GM19455 (cell line): ENCODE data around the gene C8G.

Source experiments
- ATAC-seq: cut with Tn5 transposase; IDR thresholded peaks from one replicate; pipeline ENCODE4 v1.9.1; 2021; ENCODE audit not compliant: unreplicated experiment

C8G gene

GRCh38 chr9:136920069-136920468 lies 25.0 kb upstream of the C8G start:
- ATAC-seq = no peak

- no peak for ATAC-seq
Observed at GRCh38 chr9:136920734-136921231, 24.3 kb upstream of the C8G start.

GRCh38 chr9:136921307-136921706 lies 23.7 kb upstream of the C8G start:
- no peak for ATAC-seq

- ATAC-seq = no peak
Observed at GRCh38 chr9:136921718-136922117, 23.3 kb upstream of the C8G start.

GRCh38 chr9:136922540-136922939 lies 22.5 kb upstream of the C8G start:
- ATAC-seq = no peak

GRCh38 chr9:136923881-136924280 lies 21.2 kb upstream of the C8G start:
- no peak for ATAC-seq

GRCh38 chr9:136925414-136926153 lies 19.5 kb upstream of the C8G start:
- ATAC-seq = no peak

GRCh38 chr9:136926154-136926704 lies 18.8 kb upstream of the C8G start:
- ATAC-seq = no peak

GRCh38 chr9:136926749-136927148 lies 18.3 kb upstream of the C8G start:
- ATAC-seq = no peak

GRCh38 chr9:136927343-136928271 lies 17.4 kb upstream of the C8G start:
- no peak for ATAC-seq

GRCh38 chr9:136928591-136928990 lies 16.5 kb upstream of the C8G start:
- ATAC-seq = no peak

- ATAC-seq = no peak
Observed at GRCh38 chr9:136930014-136930413, 15.0 kb upstream of the C8G start.

- no peak for ATAC-seq
Observed at GRCh38 chr9:136931611-136932130, 13.4 kb upstream of the C8G start.

GRCh38 chr9:136934277-136934676 lies 10.8 kb upstream of the C8G start:
- ATAC-seq = no peak

- no peak for ATAC-seq
Observed at GRCh38 chr9:136935651-136936050, 9.4 kb upstream of the C8G start.

GRCh38 chr9:136936645-136937170 lies 8.3 kb upstream of the C8G start:
- no peak for ATAC-seq

GRCh38 chr9:136937186-136938001 lies 7.6 kb upstream of the C8G start:
- ATAC-seq = no peak

- no peak for ATAC-seq
Observed at GRCh38 chr9:136939431-136939995, 5.5 kb upstream of the C8G start.

GRCh38 chr9:136939996-136940525 lies 5.0 kb upstream of the C8G start:
- ATAC-seq = no peak
